SIG-M5 treated with dmso at 0.1 percent for 504 hours (cell line): Measurements from ENCODE around the gene SPATA12.
A peak's percentile ranks its signal among the peaks of the same experiment; 100 is the strongest.
"Not testable (repeated sequence)": the region's sequence is repeated elsewhere in the genome, so short reads cannot be mapped to it uniquely, and the experiment has no call there.

ENCODE experiments used
- DNase-seq: peaks from one replicate; lab custom pipeline; 2025; ENCODE audit not compliant: unreplicated experiment; lab: John Stamatoyannopoulos, UW

SPATA12 gene

DNA sequence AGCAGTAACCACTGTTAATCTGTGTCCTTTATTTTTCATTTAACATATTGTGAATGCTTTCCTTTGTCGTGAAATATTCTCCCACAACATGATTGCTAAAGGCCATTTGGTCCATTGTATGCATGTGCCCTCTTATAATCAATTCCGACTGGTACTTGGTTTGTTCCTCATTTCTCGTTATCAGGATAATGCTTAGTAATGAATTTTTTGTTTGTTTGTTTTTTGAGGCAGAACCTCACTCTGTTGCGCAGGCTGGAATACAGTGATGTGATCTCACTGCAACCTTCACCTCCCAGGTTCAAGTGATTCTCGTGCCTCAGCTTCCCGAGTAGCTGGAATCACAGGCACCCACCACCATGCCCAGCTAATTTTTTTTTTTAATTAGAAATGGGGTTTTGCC lies 22.0 kb downstream of the SPATA12 start:
- DNase-seq, result no peak

DNA sequence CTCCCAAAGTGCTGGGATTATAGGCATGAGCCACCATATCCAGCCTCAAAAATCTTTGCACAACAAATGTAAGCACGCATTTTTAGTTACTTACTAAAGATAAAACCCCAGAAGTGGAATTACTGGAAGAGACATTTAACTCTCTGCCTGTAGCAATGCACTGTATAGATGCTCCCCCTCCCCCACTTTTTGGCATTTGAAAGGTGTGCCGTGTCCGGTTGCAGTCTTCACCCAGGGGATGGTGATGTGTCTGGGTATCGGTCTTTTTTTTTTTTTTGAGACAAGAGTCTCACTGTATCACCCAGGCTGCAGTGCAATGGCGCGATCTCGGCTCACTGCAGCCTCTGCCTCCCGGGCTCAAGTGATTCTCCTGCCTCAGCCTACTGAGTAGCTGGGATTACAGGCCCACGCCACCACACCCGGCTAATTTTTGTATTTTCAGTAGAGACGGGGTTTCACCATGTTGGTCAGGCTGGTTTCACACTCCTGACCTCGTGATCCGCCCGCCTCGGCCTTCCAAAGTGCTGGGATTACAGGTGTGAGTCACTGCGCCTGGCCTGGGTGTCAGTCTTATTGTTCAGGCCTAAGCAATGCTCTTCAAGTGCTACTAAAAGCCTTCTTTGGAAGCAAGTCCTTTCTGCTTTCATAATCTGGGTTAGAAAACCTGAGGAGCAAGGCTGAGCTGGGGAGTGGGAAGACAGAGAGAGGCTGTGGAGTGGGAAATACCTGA lies 23.0 kb downstream of the SPATA12 start:
- not testable (repeated sequence) for DNase-seq

DNA sequence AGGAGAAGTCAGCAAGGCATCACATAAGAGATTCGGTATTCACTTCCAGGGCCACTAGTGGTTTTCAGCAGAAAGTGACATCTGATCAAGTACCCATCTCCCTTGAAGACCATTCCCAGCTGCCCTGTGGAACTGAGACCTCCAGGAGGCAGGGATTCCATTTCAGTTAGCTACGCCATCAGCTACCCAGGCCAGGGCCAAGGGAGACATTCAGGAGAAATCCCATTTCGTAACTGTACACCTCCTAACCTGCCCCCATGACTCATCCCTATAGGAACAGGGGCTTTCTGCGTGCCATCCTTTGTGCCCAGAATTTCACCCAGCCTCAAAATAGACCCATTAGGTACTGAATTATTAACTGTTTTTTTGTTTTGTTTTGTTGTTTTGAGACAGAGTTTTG lies 24.7 kb downstream of the SPATA12 start:
- DNase-seq, result no peak

DNA sequence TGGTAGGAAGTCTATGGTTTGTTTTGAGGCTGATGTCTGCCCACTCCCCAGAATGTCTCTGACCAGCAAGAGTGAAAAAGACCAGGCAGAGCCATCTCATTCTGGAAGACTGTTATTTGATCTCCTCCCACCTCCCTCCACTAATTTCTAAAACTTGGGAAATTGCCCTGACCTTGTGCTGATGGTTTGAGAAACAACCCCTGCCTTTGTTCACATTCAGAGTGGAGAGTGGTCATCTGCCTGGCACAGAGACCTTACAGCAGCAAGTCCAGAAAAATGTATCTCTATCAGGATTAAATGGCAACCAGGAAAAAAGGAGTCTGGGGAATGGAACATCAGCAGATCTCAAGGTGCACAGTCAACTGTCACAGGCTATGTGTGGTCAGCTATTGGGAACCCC lies 25.7 kb downstream of the SPATA12 start:
- no peak for DNase-seq

DNA sequence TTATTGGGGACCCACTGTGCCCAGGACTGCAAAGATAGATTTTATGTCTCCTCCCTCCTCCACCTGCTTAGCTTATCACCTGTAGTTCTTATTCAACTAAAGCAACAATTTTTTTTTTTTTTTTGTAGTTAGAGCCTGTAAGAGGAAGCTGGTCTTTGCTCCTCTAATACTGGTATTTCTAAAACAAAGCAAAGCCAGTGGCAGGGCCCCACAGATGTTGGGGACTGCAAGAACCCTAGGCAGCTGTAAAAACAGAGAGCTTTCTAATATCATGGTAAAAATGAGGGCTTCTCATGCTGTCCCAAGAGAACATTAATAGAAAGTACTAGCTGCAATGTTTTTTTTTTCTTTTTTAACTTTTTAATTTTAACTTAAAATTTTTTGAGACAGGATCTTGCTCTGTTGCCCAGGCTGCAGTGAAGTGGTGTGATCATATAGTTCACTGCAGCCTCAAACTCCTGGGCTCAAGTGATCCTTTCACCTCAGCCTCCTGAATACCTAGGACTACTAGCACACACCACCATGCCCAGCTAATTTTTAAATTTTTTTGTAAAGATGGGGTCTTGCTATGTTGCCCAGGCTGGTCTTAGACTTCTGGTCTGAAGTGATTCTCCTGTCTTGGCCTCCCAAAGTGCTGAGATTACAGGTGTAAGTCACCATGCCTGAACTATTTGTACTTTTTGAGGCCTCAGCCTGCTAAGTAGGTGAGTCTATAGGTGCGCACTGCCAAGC lies 27.1 kb downstream of the SPATA12 start:
- no peak for DNase-seq

DNA sequence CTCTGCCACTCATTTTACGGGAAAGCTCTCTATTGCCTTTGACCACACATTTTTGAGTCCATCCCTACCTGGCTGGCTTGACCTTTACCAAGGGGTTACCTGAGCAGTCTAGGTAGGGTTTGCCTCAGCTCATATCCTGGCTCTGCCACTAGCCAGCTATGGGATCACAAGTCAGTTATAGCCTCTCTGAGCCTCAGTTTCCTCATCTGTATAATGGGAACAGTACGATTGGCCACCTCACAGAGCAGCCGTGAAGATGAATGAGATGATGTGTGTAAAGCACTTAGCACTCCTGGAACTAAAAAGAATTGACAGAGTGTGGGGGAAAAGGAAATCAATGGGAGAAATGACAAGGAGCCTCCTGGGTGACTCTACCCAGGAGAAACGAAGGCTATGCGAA lies 28.0 kb downstream of the SPATA12 start:
- no peak for DNase-seq

DNA sequence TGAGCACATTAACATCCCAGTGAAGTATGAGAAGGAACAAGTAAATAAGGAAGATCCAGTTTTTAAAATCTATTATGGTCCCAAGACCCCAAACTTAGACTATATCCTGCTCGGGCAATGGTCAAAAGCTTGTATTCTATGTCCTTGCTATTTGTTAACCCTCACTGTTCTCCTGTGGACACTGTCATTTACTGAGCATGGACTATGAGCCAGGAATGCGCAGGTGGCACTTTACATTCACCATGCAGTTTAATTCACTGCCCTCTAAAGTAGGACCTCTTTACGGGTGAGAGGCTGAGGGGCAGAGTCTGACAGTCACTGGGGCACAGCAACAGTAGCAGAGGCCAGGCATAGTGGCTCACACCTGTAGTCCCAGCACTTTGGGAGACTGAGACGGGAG lies 28.6 kb downstream of the SPATA12 start:
- DNase-seq, result no peak

DNA sequence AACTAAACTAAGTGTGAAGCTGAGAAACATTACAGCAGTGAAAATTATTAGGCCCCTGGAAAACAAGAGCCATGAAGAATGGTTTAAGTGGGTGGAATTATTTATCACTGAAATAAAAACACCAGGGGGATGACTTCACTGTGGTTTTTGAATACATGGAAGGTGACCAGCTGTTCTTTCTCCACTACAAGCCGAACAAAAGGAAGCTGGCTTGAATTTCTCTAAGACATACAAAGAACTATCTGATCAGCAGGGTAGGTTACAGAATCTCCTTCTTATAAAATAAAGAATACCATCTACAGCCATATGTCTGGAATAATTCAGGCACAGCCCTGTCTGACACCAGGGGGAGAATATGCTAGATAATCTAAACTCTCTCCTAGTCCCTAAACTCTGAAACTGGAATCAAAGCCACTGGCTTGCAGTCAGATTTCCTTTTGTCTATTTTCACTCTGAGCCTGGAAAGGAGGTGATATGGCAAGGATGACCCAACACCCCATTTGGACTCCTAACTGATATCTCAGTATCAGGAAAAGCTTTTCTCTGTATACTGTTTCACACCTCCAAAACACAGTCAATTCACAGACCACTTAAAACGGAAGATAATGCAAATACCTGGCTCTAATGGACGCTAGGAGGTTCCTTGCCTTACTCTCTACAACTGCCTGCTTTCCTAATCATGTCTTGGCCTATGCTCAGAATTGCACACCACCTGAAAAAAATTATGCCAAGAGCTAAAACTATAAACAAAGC lies 31.2 kb downstream of the SPATA12 start:
- DNase-seq, result no peak

DNA sequence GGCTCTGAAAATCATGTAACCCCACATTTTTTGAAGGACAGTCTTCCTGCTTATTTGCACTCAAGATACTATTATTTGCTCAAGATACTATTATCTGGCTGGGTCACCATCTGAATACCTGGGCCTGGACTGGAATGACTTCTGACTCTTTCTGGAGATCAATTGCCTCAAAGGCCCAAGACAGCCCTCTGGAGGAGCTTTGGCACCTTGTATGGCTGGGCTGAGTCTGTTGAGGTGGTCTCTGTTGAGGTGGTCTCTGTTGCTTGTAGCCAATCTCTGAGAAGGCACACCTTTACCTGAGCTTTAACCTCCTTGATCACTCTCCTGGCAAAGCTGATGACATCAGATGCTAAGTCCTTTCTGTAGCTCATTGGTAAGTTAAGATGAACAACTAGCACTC lies 33.0 kb downstream of the SPATA12 start:
- DNase-seq, result no peak

DNA sequence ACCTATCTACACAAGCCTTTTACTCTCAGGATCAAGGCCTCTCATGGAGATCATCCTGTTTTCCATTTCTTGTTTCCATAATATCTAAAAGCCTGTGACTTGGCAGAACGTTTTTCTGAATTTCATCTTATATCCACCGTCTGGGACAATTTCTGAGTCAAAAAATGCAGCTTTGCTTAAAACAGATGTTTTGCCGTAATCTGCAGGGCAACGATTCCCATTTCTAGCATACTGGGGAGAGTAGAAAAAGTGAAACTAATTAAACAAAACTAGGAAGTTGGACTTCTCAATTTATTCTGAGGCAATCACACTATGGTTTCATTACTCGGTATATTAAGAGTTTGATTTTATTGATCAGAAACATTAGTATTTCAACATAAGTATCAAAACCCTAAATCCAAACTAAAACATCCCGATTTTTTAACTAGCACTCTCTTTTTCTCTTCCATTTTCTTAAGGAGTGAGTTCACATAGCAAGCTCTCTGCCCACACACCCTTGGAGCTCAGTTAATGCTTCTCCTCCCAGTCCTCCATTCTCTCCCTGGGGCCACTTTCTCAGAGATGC lies 33.6 kb downstream of the SPATA12 start:
- DNase-seq, result peak; percentile 38

DNA sequence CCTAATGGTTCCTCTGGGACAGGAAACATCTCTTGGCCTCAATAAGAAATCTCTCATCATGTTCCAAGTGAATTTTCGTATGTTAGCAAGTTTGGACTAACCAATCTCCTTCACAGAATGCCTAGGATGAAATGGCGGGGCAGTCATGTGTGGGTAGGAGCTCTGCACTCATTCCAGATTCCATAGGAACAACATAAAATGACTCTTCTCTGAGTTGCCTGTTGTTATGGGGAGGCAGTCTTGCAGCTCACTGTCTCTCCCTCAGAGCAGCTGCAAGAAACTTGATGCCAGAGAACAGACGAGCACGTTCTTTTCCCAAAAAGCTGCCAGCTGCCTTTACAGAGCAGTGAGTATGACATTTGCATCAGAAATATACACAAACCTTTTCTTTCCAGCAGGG lies 34.1 kb downstream of the SPATA12 start:
- DNase-seq, result no peak

DNA sequence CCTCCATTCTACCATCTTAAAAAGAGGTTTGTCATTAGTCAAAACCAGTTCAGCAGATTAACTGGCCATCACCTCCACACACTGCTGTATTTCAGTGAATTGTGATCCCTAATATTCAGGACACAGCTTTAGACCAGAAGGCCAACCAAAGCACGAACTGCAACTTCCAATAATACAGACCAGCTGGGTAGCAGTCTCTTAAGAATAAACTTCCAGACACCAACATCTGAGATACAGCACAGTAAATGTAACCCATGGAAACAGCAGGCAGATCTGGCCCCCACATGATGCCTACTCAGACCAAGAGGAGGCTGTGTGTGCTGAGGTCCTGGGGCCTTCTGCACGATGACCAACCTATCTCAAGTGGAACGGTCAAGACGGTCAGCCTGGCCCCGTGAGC lies 34.9 kb downstream of the SPATA12 start:
- no peak for DNase-seq

DNA sequence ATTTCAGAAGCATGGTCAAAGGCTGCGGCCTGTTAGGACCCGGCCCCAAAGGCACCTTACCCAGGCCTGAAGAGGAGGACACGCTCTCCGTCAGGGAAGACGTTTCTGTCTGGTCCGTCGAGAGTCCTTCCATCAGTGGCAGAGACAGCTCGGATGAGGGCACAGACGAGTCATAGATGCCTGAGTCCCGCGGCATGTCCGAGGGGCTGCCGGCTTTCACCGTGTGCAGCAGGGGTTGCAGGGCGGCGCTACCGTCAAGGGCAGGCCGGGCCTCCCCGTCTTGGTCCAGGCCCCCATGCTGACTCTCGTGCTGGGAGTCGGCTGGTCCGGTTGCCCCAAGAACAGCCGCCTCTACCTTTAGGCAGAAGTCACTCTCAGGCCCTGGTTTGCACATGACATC lies 37.1 kb downstream of the SPATA12 start:
- no peak for DNase-seq

DNA sequence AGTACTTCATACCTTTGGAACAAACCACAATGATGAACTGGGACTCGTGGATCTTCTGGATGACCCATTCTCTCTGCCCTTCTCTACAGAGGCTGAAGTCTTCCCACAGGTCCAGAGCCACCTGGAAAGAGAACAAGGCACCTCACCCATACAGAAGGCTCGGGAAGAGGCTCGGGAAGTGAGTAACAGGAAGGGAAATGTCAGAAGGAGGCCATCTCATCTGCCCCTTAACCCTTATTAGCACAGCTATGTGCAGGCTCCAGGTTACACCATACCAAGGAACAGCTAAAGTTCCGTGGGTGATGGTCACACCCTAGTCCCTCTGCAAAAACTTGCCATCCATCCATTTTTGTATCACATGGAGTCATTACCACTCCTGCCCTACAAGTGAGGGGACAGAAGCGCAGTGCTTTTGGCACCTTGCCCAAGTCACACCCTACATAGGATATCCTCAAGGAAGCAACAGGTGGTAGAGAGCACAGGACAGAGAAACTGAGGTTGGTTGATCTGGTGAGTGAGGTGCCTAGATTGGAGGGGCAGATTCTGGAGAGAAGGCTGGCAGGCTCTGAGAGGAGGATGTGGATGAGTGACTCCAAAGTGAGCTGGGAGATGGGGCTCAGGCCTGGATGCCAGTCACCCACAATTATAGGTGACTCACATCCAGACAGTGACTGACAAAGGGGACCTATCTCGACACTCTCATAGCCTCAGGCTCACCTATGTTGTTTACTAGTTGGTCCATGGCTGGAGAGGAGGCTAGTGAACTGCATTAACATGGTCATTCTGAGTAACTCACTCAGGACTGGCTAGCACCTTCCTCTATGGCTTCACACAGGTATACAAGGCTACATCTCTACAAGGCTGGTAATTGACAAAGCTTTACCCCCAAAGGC lies 38.2 kb downstream of the SPATA12 start:
- no peak for DNase-seq

DNA sequence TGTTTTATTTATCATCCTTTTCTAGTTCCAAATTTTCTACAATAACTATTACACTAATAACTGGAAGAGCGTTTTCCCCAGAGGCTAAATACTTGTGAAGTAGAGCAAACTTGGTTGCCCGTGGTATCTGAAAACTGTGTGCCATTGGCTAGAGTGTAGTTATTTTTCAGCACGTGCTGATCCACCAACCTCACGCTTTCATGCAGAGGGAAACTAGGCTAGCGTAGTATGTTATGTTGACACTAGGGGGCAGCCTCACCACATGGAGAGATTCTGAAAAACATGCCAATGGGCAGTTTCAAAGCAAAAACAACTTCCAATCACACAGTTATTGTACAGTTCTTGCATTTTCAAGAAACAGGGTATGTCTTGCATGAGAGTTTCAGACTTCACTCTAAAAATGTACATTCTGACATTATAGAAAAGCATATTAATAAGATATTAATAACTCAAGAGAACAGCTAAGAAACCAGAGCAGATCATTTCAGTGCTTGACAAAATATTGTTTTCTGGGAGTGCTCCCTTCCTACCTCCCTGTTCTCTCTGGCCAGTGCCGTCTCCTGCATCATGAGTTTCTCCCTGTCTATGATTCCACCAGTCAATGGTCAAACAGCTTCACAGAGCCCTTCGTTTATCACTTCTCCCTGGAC lies 39.7 kb downstream of the SPATA12 start:
- DNase-seq, result peak; percentile 77

DNA sequence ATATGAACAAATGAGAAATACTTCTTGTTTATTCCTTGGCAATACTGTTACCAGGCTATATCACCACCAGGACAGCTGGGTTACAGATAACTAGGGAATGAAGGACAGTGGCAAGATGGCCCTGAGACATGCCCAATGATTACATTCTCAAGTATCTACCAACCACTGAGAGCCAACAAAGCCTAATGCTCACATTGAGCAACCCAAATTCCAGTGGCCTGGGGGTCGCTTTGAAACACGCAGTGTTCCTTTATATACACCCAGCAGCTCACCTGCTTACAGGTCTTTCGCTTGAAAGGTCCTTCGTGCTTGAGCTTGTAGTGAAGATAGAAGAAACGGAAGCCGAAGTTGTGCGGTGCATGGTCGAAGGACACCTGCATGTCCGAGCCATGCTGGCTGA lies 45.1 kb downstream of the SPATA12 start:
- DNase-seq, result no peak

DNA sequence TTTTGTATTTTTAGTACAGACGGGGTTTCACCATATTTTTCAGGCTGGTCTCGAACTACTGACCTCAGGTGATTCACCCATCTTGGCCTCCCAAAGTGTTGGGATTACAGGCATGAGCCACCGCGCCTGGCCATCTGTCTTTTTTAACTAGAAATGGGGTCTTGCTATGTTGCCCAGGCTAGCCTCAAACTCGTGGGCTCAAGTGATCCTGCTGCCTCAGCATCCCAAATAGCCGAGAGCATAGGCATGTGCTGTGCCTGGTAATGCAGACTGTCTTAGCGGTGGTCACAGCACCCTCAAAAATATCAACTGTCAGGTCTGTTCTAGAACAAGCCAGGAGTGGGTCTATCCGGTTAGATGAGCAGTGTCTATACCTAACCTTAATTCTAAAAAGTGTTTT lies 48.2 kb downstream of the SPATA12 start:
- no peak for DNase-seq

DNA sequence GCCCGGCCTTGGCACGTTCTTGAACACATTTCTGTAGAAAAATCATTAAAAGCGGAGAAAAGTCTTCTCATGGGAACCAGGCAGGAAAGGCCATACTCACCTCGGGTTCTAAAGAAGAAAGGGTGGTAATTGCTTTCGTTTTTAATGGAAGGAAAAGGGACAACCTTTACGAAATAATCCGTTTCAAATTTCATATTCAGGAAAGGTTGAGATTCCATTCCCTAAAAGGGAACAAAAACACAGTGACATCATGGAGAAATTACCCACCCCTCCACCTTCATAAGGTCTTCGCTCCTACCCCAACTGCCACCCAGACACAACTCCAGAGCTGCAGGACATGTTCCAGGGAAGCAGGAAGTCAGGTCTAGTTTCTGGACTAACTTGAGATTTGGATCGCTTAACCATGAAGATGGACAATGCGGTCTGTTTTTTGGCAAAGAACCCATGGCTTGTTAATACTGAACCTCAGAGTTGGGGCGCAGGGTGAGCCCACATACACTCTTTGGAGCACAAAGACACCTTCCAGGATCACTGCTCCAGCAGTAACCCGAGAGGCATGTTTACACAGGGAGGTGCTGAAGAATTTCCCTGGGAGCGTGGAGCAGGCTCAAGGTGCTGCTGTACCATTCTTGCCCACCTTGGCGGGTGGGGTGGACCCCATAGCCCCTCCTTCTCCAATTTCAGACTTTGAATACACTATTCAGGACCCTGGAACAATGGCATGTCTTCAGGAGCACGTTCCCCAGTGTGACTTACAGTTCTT lies 49.2 kb downstream of the SPATA12 start:
- DNase-seq, result no peak

DNA sequence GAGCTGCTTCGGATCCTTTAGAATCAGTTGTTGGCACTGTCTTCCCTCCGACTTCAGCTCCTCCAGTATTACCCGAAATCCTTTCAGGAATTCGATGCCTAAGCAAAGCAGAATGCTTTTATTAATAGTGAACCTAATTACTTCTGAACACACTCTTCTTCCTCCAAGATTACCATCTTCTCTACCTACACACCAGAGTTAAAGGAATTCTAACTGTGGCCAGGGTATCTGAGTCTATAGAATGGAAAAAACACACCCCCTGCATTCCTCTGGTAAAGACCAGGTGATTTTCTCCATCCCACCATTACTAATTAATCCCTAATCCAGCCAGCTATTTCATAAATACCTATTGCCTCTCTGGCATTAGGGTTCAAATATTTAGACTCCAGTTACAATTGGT lies 49.8 kb downstream of the SPATA12 start:
- no peak for DNase-seq

DNA sequence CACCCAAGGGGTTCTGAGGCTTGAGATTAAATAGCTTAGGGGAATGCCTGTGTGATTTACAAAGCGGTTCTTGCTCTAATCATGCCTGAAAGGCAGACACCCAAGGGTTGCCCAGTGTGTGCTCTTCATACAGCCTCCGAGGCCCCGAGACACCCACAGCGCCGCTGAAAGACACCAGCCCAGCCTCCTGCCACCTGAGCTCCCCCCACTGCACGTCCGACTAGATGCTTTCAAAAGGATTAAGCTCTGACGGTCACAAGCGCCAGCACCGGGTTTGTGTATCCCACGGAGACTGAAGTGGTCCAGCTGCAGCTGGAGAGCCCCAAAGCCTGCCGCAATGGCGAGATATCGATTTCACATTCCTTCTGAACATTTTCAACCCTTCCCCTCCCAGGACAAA lies 50.3 kb downstream of the SPATA12 start:
- DNase-seq, result no peak
